GM12878 (cell line): ENCODE measurements around the gene DST.

Experiments used
- HCFC1 ChIP-seq: fragments of 150-350 bp; IDR thresholded peaks from 2 replicates; pipeline ENCODE4 v1.6.1; 2014; ENCODE audit warnings: low read length
- POLR2A ChIP-seq: IDR thresholded peaks from 2 replicates; pipeline ENCODE4 v1.6.1; 2011; ENCODE audit warnings: low read depth, mild to moderate bottlenecking, low read length
- POU2F2 ChIP-seq: IDR thresholded peaks from 3 replicates; pipeline ENCODE4 v1.6.1; 2011; ENCODE audit warnings: low read depth, mild to moderate bottlenecking, low read length, borderline replicate concordance
- SREBF2 ChIP-seq: IDR thresholded peaks from 2 replicates; pipeline ENCODE4 v1.6.1; 2012; ENCODE audit warnings: mild to moderate bottlenecking, low read length
- TF ChIP-seq, protein P1 (sequence below), 3 experiments: IDR thresholded peaks in 2 of 3; conservative IDR thresholded peaks in 1 of 3; 2 replicates each; pipeline ENCODE4 v1.5.1; 2011; ENCODE audit warnings: low read depth in 3 of 3, low read length in 3 of 3, mild to moderate bottlenecking in 3 of 3, control low read depth in 2 of 3, moderate library complexity in 2 of 3, inconsistent platforms in 1 of 3, mixed read lengths in 1 of 3; ENCODE audit not compliant: control insufficient read depth in 2 of 3, insufficient read depth in 1 of 3; ENCODE audit errors: extremely low read depth in 1 of 3

- TF ChIP-seq HCFC1 (no peak), POLR2A (no peak), POU2F2 (no peak), SREBF2 (no peak)
- TF ChIP-seq, protein P1, sequence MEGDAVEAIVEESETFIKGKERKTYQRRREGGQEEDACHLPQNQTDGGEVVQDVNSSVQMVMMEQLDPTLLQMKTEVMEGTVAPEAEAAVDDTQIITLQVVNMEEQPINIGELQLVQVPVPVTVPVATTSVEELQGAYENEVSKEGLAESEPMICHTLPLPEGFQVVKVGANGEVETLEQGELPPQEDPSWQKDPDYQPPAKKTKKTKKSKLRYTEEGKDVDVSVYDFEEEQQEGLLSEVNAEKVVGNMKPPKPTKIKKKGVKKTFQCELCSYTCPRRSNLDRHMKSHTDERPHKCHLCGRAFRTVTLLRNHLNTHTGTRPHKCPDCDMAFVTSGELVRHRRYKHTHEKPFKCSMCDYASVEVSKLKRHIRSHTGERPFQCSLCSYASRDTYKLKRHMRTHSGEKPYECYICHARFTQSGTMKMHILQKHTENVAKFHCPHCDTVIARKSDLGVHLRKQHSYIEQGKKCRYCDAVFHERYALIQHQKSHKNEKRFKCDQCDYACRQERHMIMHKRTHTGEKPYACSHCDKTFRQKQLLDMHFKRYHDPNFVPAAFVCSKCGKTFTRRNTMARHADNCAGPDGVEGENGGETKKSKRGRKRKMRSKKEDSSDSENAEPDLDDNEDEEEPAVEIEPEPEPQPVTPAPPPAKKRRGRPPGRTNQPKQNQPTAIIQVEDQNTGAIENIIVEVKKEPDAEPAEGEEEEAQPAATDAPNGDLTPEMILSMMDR (IDR thresholded peaks at IDR 0.05 in 2 of 3, conservative IDR thresholded peaks at IDR 0.05 in 1 of 3; ENCODE audit: control insufficient read depth in 2 of 3, extremely low read depth in 1 of 3, insufficient read depth in 1 of 3, low read depth in 3 of 3, low read length in 3 of 3) = no peak
Measured at GRCh38 chr6:56573624-56574023, 69.1 kb downstream of the DST start.
